Measurements from ENCODE around the gene GIPC2. TPM values are rescaled to one million over a fixed set of nuclear protein-coding genes. Genes with fewer than 3 reads are reported as not detected.

The GIPC2 gene
- total and polyA plus RNA-seq, 10 of the 15 experiments (the other 5 are each of a cell fraction or from before 2014, with no cell fraction given) = 0.03 to 0.23 (median 0.06) TPM; not detected in 2

- no peak for TF ChIP-seq SMARCA5 (IDR thresholded peaks at IDR 0.05)
Observed at GRCh38 chr1:78176448-78176847, 130.7 kb downstream of the GIPC2 start (continued).

GRCh38 chr1:78177708-78178270 is 132.0 kb downstream of the GIPC2 start:
- H3K4me1 ChIP-seq (ENCODE audit: control insufficient read depth, insufficient read depth, low read length) = no peaks in the 10 kb centered on the region
- H3K4me3 ChIP-seq = no peak overlapping the region
- no peaks in the 10 kb centered on the region for H3K36me3 ChIP-seq (ENCODE audit: control insufficient read depth in 2 of 2, insufficient read depth in 2 of 2, low read length in 1 of 2)
- no peak overlapping the region for H3K9ac ChIP-seq (ENCODE audit: control insufficient read depth, insufficient read depth, low read length)
- H3K27ac ChIP-seq (ENCODE audit: control insufficient read depth, insufficient read depth) = no peak overlapping the region
- SMC1A ChIA-PET (ENCODE audit: uncharacterized antibody, unreplicated experiment) = interaction anchor here (0.8 kb wide), 1 partner anchor 14 kb away, joined by 3 read pairs; no protein-coding TSS in a partner anchor
- in situ Hi-C loops (cut with MboI) = no loop called here
- intact Hi-C loops (cut with micrococcal nuclease; ENCODE audit: unreplicated experiment) = no loop called here
- no peaks in the 10 kb centered on the region for H3K9me3 ChIP-seq (replicated peaks; ENCODE audit: control insufficient read depth, insufficient read depth, low read length)
- H4K20me1 ChIP-seq (ENCODE audit: control insufficient read depth, insufficient read depth) = no peaks in the 10 kb centered on the region
- no peaks in the 10 kb centered on the region for H3K27me3 ChIP-seq (replicated peaks in 1 of 2; ENCODE audit: control insufficient read depth in 2 of 2, insufficient read depth in 2 of 2, low read length in 1 of 2)
- no peak for DNase-seq (ENCODE audit: low read depth, low spot score)
- POLR2A ChIA-PET = interaction anchor here (0.6 kb wide), 1 partner anchor 319 kb away, joined by 3 read pairs; no protein-coding TSS in a partner anchor
- CTCF ChIA-PET = interaction anchor here (1.1 kb wide), 1 partner anchor 32 kb away, joined by 5 read pairs; no protein-coding TSS in a partner anchor
- WGBS (ENCODE audit: insufficient coverage, insufficient replicate concordance, low lambda C conversion rate, missing lambda C conversion rate) = 33% methylated on average over 3 of the region's 3 CpGs
- H3K4me2 ChIP-seq (ENCODE audit: control insufficient read depth, insufficient read depth) = no peak overlapping the region
- H3K79me2 ChIP-seq (ENCODE audit: control insufficient read depth, insufficient read depth, low read length) = no peaks in the 10 kb centered on the region
- no TSS peak for BruUV-seq (replicated peaks)
- RAD21 ChIA-PET (ENCODE audit: unreplicated experiment) = no interaction called here
- no peak overlapping the region for H2AFZ ChIP-seq (ENCODE audit: control insufficient read depth, low read depth, low read length)
- no peak for TF ChIP-seq TCF3 (IDR thresholded peaks at IDR 0.05; ENCODE audit: borderline replicate concordance, insufficient read depth, low read depth, low read length)
- TF ChIP-seq BACH1 (IDR thresholded peaks at IDR 0.05; ENCODE audit: borderline replicate concordance) = no peak
- TF ChIP-seq FOS (IDR thresholded peaks at IDR 0.05; ENCODE audit: borderline replicate concordance, extremely low read depth, insufficient read length) = no peak
- no peak for TF ChIP-seq ESRRA (IDR thresholded peaks at IDR 0.05; ENCODE audit: low read length)
- no peak for TF ChIP-seq TARDBP (IDR thresholded peaks at IDR 0.05; ENCODE audit: borderline replicate concordance)
- TF ChIP-seq ZZZ3 (IDR thresholded peaks at IDR 0.05; ENCODE audit: control insufficient read depth, insufficient read length, low read depth) = no peak
- TF ChIP-seq RUNX3 (IDR thresholded peaks at IDR 0.05; ENCODE audit: low read length) = no peak
- TF ChIP-seq IRF5 (IDR thresholded peaks at IDR 0.05; ENCODE audit: borderline replicate concordance) = no peak
- no peak for TF ChIP-seq CHD4 (IDR thresholded peaks at IDR 0.05)
- no peak for TF ChIP-seq NFXL1 (IDR thresholded peaks at IDR 0.05; ENCODE audit: borderline replicate concordance)
- TF ChIP-seq EGR1 (IDR thresholded peaks at IDR 0.05; ENCODE audit: borderline replicate concordance in 1 of 2, low read depth in 2 of 2, low read length in 2 of 2) = no peak
- no peak for TF ChIP-seq MEF2A (IDR thresholded peaks at IDR 0.05; ENCODE audit: insufficient read depth, low read depth, low read length)
- no peak for TF ChIP-seq SPI1 (IDR thresholded peaks at IDR 0.05; ENCODE audit: borderline replicate concordance, insufficient read depth, low read depth, low read length)
- TF ChIP-seq RELB (IDR thresholded peaks at IDR 0.05; ENCODE audit: low read depth) = no peak
- TF ChIP-seq ASH2L (IDR thresholded peaks at IDR 0.05; ENCODE audit: borderline replicate concordance, low read depth) = no peak
- no peak for TF ChIP-seq E2F4 (IDR thresholded peaks at IDR 0.05; ENCODE audit: low read depth, low read length)
- TF ChIP-seq NFYA (IDR thresholded peaks at IDR 0.05; ENCODE audit: borderline replicate concordance, low read depth, low read length) = no peak
- no peak for TF ChIP-seq DPF2 (IDR thresholded peaks at IDR 0.05)
- no peak for TF ChIP-seq CBX5 (IDR thresholded peaks at IDR 0.05; ENCODE audit: low read depth)
- no peak for TF ChIP-seq NR2C1 (IDR thresholded peaks at IDR 0.05)
- ATAC-seq = no peak
- no peak for FAIRE-seq

Measured in GM12878 (cell line).